ENCODE measurements around the gene FAM124A. TPM values are rescaled to one million over a fixed set of nuclear protein-coding genes. Genes with fewer than 3 reads are reported as not detected.

FAM124A gene
- total and polyA plus RNA-seq, 2 experiments from 2014 or later: 37.7 to 109 TPM

- no peak for TF ChIP-seq EZH2phosphoT487 (IDR thresholded peaks at IDR 0.05; ENCODE audit: unreplicated experiment)
- no peak for TF ChIP-seq EZH2 (IDR thresholded peaks at IDR 0.05; ENCODE audit: low read depth, unreplicated experiment)
- no peak for TF ChIP-seq JUNB (IDR thresholded peaks at IDR 0.05; ENCODE audit: unreplicated experiment)
- no peak for TF ChIP-seq ZNF114 (CRISPR knock-in tag; IDR thresholded peaks at IDR 0.05)
- TF ChIP-seq CREB1 (CRISPR knock-in tag; IDR thresholded peaks at IDR 0.05; ENCODE audit: low read depth): no peak
- Histone ChIP-seq H4K20me1 (replicated peaks; ENCODE audit: insufficient read depth) (peaks cover 5% of the 10 kb centered on the region; the same call in 1 of the 2 replicates), H2AFZ (no peak overlapping the region), H3K4me3 (peak overlapping the region; percentile 78; the same call in 1 of the 2 replicates), H3F3A (replicated peaks; ENCODE audit: low read depth) (peaks cover 7% of the 10 kb centered on the region), H3K79me2 (replicated peaks; ENCODE audit: insufficient read depth) (peaks cover 37% of the 10 kb centered on the region), H3K27ac (ENCODE audit: low read depth) (no peak overlapping the region; the same call in 1 of the 2 replicates), H3K4me1 (ENCODE audit: insufficient read depth) (peaks cover 51% of the 10 kb centered on the region), H3K36me3 (ENCODE audit: insufficient read depth) (no peaks in the 10 kb centered on the region; the same call in 1 of the 2 replicates), H3K9me2 (ENCODE audit: insufficient read depth) (peaks cover 8% of the 10 kb centered on the region; the same call in 1 of the 2 replicates), H3K4me2 (peak overlapping the region; percentile 92), H3K27me3 (ENCODE audit: insufficient read depth) (peaks cover 2% of the 10 kb centered on the region; the same call in 1 of the 2 replicates)
- H3K36me3 Mint-ChIP-seq (ENCODE audit: low read depth): peaks cover 35% of the 10 kb centered on the region
- H3K4me3 Mint-ChIP-seq: peak overlapping the region; percentile 81
- H3K27me3 Mint-ChIP-seq (ENCODE audit: insufficient read depth, low read depth, poor library complexity): peaks cover 17% of the 10 kb centered on the region
- H3K4me1 Mint-ChIP-seq: peaks cover 46% of the 10 kb centered on the region
- ATAC-seq: no peak
- peaks cover 7% of the 10 kb centered on the region; the same call in 2 of the 3 replicates for H3K9me3 Mint-ChIP-seq
- no peak for DNase-seq (ENCODE audit: low spot score)
- H3K27ac Mint-ChIP-seq: no peak overlapping the region
Observed at GRCh38 chr13:51221108-51221507, 1.1 kb upstream of the FAM124A start.

GRCh38 chr13:51221674-51222036, 543 bp upstream of the FAM124A start:
- H3K36me3 ChIP-seq (ENCODE audit: insufficient read depth): no peaks in the 10 kb centered on the region; the same call in 1 of the 2 replicates
- Mint-ChIP-seq H3K4me1 (peaks cover 51% of the 10 kb centered on the region), H3K9me3 (peaks cover 1% of the 10 kb centered on the region; the same call in 1 of the 3 replicates), H3K27me3 (ENCODE audit: insufficient read depth, low read depth, poor library complexity) (peaks cover 17% of the 10 kb centered on the region), H3K36me3 (ENCODE audit: low read depth) (peaks cover 37% of the 10 kb centered on the region), H3K27ac (0 out of 2 replicates have a peak overlapping the region, but pooled peaks have one; percentile 32), H3K4me3 (peak overlapping the region; percentile 81)
- H3K4me1 ChIP-seq (ENCODE audit: insufficient read depth): peaks cover 57% of the 10 kb centered on the region
- H3K27ac ChIP-seq (ENCODE audit: low read depth): peak overlapping the region; percentile 7; the same call in 1 of the 2 replicates
- peak; percentile 52 for DNase-seq (ENCODE audit: low spot score)
- no peak for TF ChIP-seq ZNF462 (CRISPR knock-in tag; IDR thresholded peaks at IDR 0.05)
- TF ChIP-seq CREB1 (CRISPR knock-in tag; IDR thresholded peaks at IDR 0.05; ENCODE audit: low read depth): no peak
- H3K4me2 ChIP-seq: peak overlapping the region; percentile 92
- peaks cover 9% of the 10 kb centered on the region; the same call in 1 of the 2 replicates for H4K20me1 ChIP-seq (replicated peaks; ENCODE audit: insufficient read depth)
- peaks cover 43% of the 10 kb centered on the region for H3K79me2 ChIP-seq (replicated peaks; ENCODE audit: insufficient read depth)
- peaks cover 2% of the 10 kb centered on the region; the same call in 1 of the 2 replicates for H3K27me3 ChIP-seq (ENCODE audit: insufficient read depth)
- peaks cover 7% of the 10 kb centered on the region for H3F3A ChIP-seq (replicated peaks; ENCODE audit: low read depth)
- H3K4me3 ChIP-seq: peak overlapping the region; percentile 78
- H3K9me2 ChIP-seq (ENCODE audit: insufficient read depth): peaks cover 8% of the 10 kb centered on the region; the same call in 1 of the 2 replicates
- H2AFZ ChIP-seq: peak overlapping the region; percentile 33; the same call in 1 of the 2 replicates
- no peak for ATAC-seq
